ENCODE data around the gene GLO1. TPM values are rescaled to one million over a fixed set of nuclear protein-coding genes. Genes with fewer than 3 reads are reported as not detected.

Gene GLO1
- total and polyA plus RNA-seq, 9 of the 15 experiments (the other 6 are each of a cell fraction or from before 2014, with no cell fraction given), result 155 to 331 (median 203) TPM

- TF ChIP-seq REST (IDR thresholded peaks at IDR 0.05; ENCODE audit: borderline replicate concordance) (peak; percentile 29; the same call in 1 of the 2 replicates), REST (CRISPR knock-in tag; IDR thresholded peaks at IDR 0.05; ENCODE audit: low read depth) (no peak), ZNF395 (CRISPR knock-in tag; IDR thresholded peaks at IDR 0.05) (no peak), TEAD4 (IDR thresholded peaks at IDR 0.05; ENCODE audit: low read length) (no peak), TEAD4 (CRISPR knock-in tag; IDR thresholded peaks at IDR 0.05; ENCODE audit: borderline replicate concordance) (no peak), RAD21 (CRISPR knock-in tag; conservative IDR thresholded peaks at IDR 0.05 in 1 of 2, IDR thresholded peaks at IDR 0.05 in 1 of 2) (peak; percentile 78 to 83), ZNF133 (CRISPR knock-in tag; IDR thresholded peaks at IDR 0.05) (no peak), PCBP2 (IDR thresholded peaks at IDR 0.05; ENCODE audit: low read depth, low read length, poor library complexity, severe bottlenecking) (no peak), THRB (CRISPR knock-in tag; conservative IDR thresholded peaks at IDR 0.05) (no peak), ZNF518B (CRISPR knock-in tag; IDR thresholded peaks at IDR 0.05) (no peak), SMC3 (conservative IDR thresholded peaks at IDR 0.05; ENCODE audit: insufficient read depth, low read depth, low read length) (peak; percentile 32; the same call in 1 of the 2 replicates), MIER1 (IDR thresholded peaks at IDR 0.05; ENCODE audit: low read depth) (no peak)
Observed at GRCh38 chr6:38671885-38672467, 31.0 kb downstream of the GLO1 start (continued).
